ENCODE data around the gene OCA2.

DNA sequence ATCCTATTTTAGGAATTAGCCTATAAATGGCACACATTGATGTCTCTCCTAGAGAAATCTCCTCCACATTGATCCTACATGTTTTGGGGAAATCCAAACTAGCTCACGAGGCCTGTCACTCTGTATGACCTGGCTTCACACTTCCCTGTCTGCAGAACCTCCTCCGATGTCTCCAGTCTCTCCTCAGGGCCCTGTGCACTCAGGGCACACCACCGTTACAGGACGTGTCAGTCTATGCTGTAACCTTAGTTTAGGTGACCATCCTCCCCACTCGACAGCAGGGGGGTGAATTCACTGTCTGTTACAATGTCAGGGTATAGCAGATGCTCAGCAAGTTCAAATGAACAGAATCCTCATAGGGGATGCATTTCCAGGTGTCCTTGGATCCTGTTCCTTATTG is 249.1 kb downstream of the OCA2 start:
- TF ChIP-seq, protein P1, sequence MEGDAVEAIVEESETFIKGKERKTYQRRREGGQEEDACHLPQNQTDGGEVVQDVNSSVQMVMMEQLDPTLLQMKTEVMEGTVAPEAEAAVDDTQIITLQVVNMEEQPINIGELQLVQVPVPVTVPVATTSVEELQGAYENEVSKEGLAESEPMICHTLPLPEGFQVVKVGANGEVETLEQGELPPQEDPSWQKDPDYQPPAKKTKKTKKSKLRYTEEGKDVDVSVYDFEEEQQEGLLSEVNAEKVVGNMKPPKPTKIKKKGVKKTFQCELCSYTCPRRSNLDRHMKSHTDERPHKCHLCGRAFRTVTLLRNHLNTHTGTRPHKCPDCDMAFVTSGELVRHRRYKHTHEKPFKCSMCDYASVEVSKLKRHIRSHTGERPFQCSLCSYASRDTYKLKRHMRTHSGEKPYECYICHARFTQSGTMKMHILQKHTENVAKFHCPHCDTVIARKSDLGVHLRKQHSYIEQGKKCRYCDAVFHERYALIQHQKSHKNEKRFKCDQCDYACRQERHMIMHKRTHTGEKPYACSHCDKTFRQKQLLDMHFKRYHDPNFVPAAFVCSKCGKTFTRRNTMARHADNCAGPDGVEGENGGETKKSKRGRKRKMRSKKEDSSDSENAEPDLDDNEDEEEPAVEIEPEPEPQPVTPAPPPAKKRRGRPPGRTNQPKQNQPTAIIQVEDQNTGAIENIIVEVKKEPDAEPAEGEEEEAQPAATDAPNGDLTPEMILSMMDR (conservative IDR thresholded peaks at IDR 0.05; ENCODE audit: low read length) = no peak
- TF ChIP-seq EZH2phosphoT487 (IDR thresholded peaks at IDR 0.05; ENCODE audit: borderline replicate concordance) = no peak

Measured in Loucy (cell line).